Prostate gland (tissue), 2 donors: Measurements from ENCODE around the gene SLFN14. TPM values are rescaled to one million over a fixed set of nuclear protein-coding genes. Genes with fewer than 3 reads are reported as not detected.
A peak's percentile ranks its signal among the peaks of the same experiment; 100 is the strongest.

Experiments used
- DNase-seq: peaks from one replicate; pipeline ENCODE4 v3.0.0-alpha.2; 2019; ENCODE audit warnings: low spot score
- H3K27ac ChIP-seq, 2 donors: fragments of 200-600 bp; sonication (generic); 2 replicates each; pipeline ENCODE4 v1.5.1; 2017 to 2019
- H3K27me3 ChIP-seq: fragments of 200-600 bp; sonication (generic); replicated peaks from 2 replicates; pipeline ENCODE4 v1.5.1; 2019; ENCODE audit not compliant: insufficient read depth
- H3K36me3 ChIP-seq, 2 donors: fragments of 200-600 bp; sonication (generic); 1 replicate in 1 of 2; 2 replicates in 1 of 2; pipeline versions ENCODE4 v1.5.1 to v1.8.1; 2017 to 2019
- H3K4me1 ChIP-seq: fragments of 200-600 bp; sonication (generic); replicated peaks from 2 replicates; pipeline ENCODE4 v1.5.1; 2019
- H3K4me3 ChIP-seq, 2 donors: fragments of 200-600 bp; sonication (generic); 2 replicates each; pipeline ENCODE4 v1.5.1; 2017 to 2019
- H3K9me3 ChIP-seq: fragments of 200-600 bp; sonication (generic); 2 replicates; pipeline ENCODE4 v1.5.1; 2017
- CTCF ChIP-seq, 4 experiments: fragments of 200-600 bp in 2 of 4; fragments of 450-650 bp in 2 of 4; sonication (generic) in 2 of 4; IDR thresholded peaks; 1 replicate in 3 of 4; 2 replicates in 1 of 4; pipeline ENCODE4 v1.5.1; 2016 to 2019; ENCODE audit warnings: antibody characterized with exemption in 4 of 4, mild to moderate bottlenecking in 2 of 4, moderate library complexity in 2 of 4
- POLR2A ChIP-seq: fragments of 450-650 bp; IDR thresholded peaks from one replicate; pipeline ENCODE4 v1.6.1; 2016; ENCODE audit warnings: antibody characterized with exemption, mild to moderate bottlenecking
- POLR2AphosphoS5 ChIP-seq: sonication (generic); formaldehyde crosslinking; IDR thresholded peaks from one replicate; pipeline ENCODE4 v1.6.1; 2017; ENCODE audit warnings: antibody characterized with exemption
- WGBS: methylation state at CpG from one replicate; pipeline ENCODE4 v1.1.5; 2018; 5-methylcytosine and 5-hydroxymethylcytosine counted together
- intact Hi-C: fragments of 100-400 bp; cut with DNase I; formaldehyde crosslinking; loops from one replicate; pipeline ENCODE4 v1.14.2; 2022
- total RNA-seq, 2 donors: library from RNA; depleted of rRNA; stranded (reverse); fragments of >200 nt; gene quantifications; one replicate each; pipeline ENCODE4 v1.1.0, GENCODE V29; 2016

SLFN14 gene
- total RNA-seq, 2 donors from 2014 or later: not detected

GRCh38 chr17:35578197-35578928 lies 17.7 kb upstream of the SLFN14 start, which contains the start of gene PEX12:
Gene PEX12 (minus strand): TSS chr17:35578571. CDS start chr17:35578021, 550 bp downstream.
- Histone ChIP-seq H3K27me3 (no peaks in the 10 kb centered on the region), H3K27ac (peak within 1 kb of the TSS; percentile 73 to 79), H3K36me3 (no peaks in the 10 kb centered on the region), H3K4me1 (no peaks in the 10 kb centered on the region), H3K9me3 (no peaks in the 10 kb centered on the region), H3K4me3 (peak within 1 kb of the TSS; percentile 57 to 58)
- TF ChIP-seq POLR2AphosphoS5: peak; percentile 93
- TF ChIP-seq POLR2A: peak; percentile 57
- TF ChIP-seq CTCF (IDR thresholded peaks at IDR 0.05): peak in 2 of 4 experiments; percentile 11 to 35
- WGBS: under 1% methylated on average over 45 of the region's 45 CpGs
- intact Hi-C loops: loop anchor here (1.0 to 5.0 kb wide), 2 partner anchors 9 to 1321 kb away; partner anchors contain the start of genes AP2B1 and CCL2
- peak; percentile 88 for DNase-seq

GRCh38 chr17:35577830-35578196 lies 17.2 kb upstream of the SLFN14 start:
- H3K9me3 ChIP-seq: no peaks in the 10 kb centered on the region
- H3K4me1 ChIP-seq: no peaks in the 10 kb centered on the region
- no peak for DNase-seq
- intact Hi-C loops: loop anchor here (1.0 to 5.0 kb wide), 2 partner anchors 9 to 1321 kb away; partner anchors contain the start of genes AP2B1 and CCL2
- H3K36me3 ChIP-seq: no peaks in the 10 kb centered on the region
- no peaks in the 10 kb centered on the region for H3K27me3 ChIP-seq
- TF ChIP-seq POLR2A: no peak
- no peak for TF ChIP-seq CTCF (IDR thresholded peaks at IDR 0.05)
- no peak for TF ChIP-seq POLR2AphosphoS5
- WGBS: 3% methylated on average over 8 of the region's 8 CpGs
- H3K27ac ChIP-seq: peak overlapping the region; percentile 73 to 79
- peak overlapping the region; percentile 57 to 58 for H3K4me3 ChIP-seq

- no peaks in the 10 kb centered on the region for H3K4me1 ChIP-seq
- TF ChIP-seq CTCF (IDR thresholded peaks at IDR 0.05) (no peak), POLR2AphosphoS5 (no peak), POLR2A (no peak)
- H3K4me3 ChIP-seq: no peak overlapping the region
- H3K27ac ChIP-seq: no peak overlapping the region
- no peaks in the 10 kb centered on the region for H3K27me3 ChIP-seq
- H3K36me3 ChIP-seq: no peaks in the 10 kb centered on the region
- 71% methylated on average over 3 of the region's 3 CpGs for WGBS
- no peak for DNase-seq
- H3K9me3 ChIP-seq: no peaks in the 10 kb centered on the region
- intact Hi-C loops: loop anchor here (5.0 kb wide), 1 partner anchor 1318 kb away; the partner anchor contains the start of gene CCL2
Observed at GRCh38 chr17:35575759-35576158, 15.1 kb upstream of the SLFN14 start.

- Histone ChIP-seq H3K4me1 (peaks cover 11% of the 10 kb centered on the region), H3K4me3 (no peak overlapping the region), H3K27ac (no peak overlapping the region), H3K27me3 (no peaks in the 10 kb centered on the region), H3K9me3 (no peaks in the 10 kb centered on the region), H3K36me3 (no peaks in the 10 kb centered on the region)
- no peak for DNase-seq
- 69% methylated on average over 2 of the region's 2 CpGs for WGBS
- no peak for TF ChIP-seq POLR2AphosphoS5
- no peak for TF ChIP-seq CTCF (IDR thresholded peaks at IDR 0.05)
- TF ChIP-seq POLR2A: no peak
- intact Hi-C loops: loop anchor here (10.0 kb wide), 1 partner anchor 605 kb away; the partner anchor contains the start of genes CCT6B and ZNF830
Observed at GRCh38 chr17:35569405-35569804, 8.8 kb upstream of the SLFN14 start.
